AML-193 (cell line): ENCODE measurements around the gene SPACDR.

Experiments
- DNase-seq, 2 experiments: peaks; one replicate each; lab custom pipeline; 2025; lab: John Stamatoyannopoulos, UW

SPACDR gene

GRCh38 chr7:100413346-100413745 lies 50.7 kb downstream of the SPACDR start:
- DNase-seq = peak; percentile 27 to 30

DNA sequence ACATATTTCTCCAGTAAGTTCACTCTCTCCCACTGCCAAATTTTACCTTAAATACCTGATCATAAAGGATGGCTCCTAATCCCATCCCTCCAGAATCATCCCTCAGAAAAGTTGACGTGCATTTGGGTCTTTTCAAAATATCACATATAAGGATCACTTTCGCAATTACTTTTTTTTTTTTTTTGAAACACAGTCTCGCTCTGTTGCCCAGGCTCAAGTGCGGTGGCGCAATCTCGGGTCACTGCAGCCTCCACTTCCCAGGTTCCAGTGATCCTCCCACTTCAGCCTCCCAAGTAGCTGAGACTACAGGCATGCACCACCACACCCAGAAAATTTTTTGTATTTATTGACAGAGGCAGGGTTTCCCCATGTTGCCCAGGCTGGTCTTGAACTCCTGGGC lies 53.0 kb downstream of the SPACDR start:
- no peak for DNase-seq

DNA sequence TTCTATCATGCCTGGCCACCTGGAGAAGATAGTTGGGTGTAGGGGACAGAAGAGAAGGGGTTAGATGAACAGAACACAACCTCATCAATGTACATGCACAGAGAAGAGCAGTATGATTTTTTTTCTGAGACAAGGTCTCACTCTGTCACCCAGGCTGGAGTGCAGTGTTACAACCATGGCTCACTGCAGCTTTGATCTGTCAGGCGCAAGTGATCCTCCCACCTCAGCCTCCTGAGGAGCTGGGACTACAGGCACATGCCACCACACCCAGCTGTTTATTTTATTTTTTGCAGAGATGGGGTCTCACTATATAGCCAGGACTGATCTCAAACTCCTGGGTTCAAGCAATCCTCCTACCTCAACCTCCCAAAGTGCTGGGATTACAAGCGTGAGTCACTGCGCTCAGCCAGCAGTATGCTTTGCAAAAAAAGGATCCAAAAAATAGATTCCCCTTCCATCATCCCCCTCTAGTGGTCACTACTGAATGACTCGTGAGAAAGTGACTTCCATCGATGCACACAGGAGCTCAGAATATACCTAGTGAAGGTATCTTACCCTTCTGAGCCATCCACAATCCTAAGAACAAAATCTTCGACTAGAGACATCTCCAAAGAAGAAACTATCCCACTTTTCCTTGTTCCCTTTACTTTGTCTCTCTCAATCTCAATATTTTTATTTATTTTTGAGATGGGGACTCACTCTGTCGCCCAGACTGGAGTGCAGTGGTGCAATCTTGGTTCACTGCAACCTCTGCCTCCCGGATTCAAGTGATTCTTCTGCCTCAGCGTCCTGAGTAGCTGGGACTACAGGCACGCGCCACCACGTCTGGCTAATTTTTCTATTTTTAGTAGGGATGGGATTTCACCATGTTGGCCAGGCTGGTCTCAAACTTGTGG lies 56.5 kb downstream of the SPACDR start:
- DNase-seq = peak; percentile 63 to 77

- no peak for DNase-seq
Measured at GRCh38 chr7:100406767-100407166, 57.3 kb downstream of the SPACDR start.
